Upper lobe of left lung (tissue), 6 donors: ENCODE measurements around the gene ASTN2. TPM values are rescaled to one million over a fixed set of nuclear protein-coding genes. Genes with fewer than 3 reads are reported as not detected.

Experiments
- ATAC-seq, 2 donors: fragments of 200-7000 bp; cut with Tn5 transposase; one replicate each; pipeline ENCODE4 v1.9.1; 2022; ENCODE audit warnings: mild to moderate bottlenecking in 2 of 2, moderate library complexity in 2 of 2; ENCODE audit not compliant: low FRiP score in 2 of 2
- DNase-seq, 2 donors: peaks; one replicate each; pipeline ENCODE4 v3.0.0-alpha.2; 2019 to 2020
- H3K27ac ChIP-seq, 4 donors: fragments of 200-600 bp; sonication (generic); one replicate each; pipeline ENCODE4 v1.5.1; 2016 to 2019
- H3K27me3 ChIP-seq, 4 donors: fragments of 200-600 bp; sonication (generic); one replicate each; pipeline ENCODE4 v1.5.1; 2017 to 2019
- H3K36me3 ChIP-seq, 4 donors: fragments of 200-600 bp; sonication (generic); one replicate each; pipeline ENCODE4 v1.5.1; 2016 to 2019
- H3K4me1 ChIP-seq, 4 donors: fragments of 200-600 bp; sonication (generic); one replicate each; pipeline ENCODE4 v1.5.1; 2018 to 2019
- H3K4me3 ChIP-seq, 4 donors: fragments of 200-600 bp; sonication (generic); one replicate each; pipeline ENCODE4 v1.5.1; 2017 to 2019; ENCODE audit warnings: mild to moderate bottlenecking in 2 of 4, moderate library complexity in 1 of 4
- H3K9me3 ChIP-seq, 4 donors: fragments of 200-600 bp; sonication (generic); one replicate each; pipeline ENCODE4 v1.5.1; 2018 to 2019
- EP300 ChIP-seq, 4 donors: sonication (generic); formaldehyde crosslinking; IDR thresholded peaks; one replicate each; pipeline ENCODE4 v1.5.1; 2017; ENCODE audit warnings: antibody characterized with exemption in 4 of 4, control low read depth in 2 of 4
- POLR2A ChIP-seq, 4 donors: fragments of 450-650 bp; IDR thresholded peaks; one replicate each; pipeline ENCODE4 v1.5.1; 2016 to 2017; ENCODE audit warnings: antibody characterized with exemption in 4 of 4, mild to moderate bottlenecking in 2 of 4
- POLR2AphosphoS5 ChIP-seq, 2 donors: sonication (generic); formaldehyde crosslinking; IDR thresholded peaks; one replicate each; pipeline ENCODE4 v1.5.1; 2017; ENCODE audit warnings: antibody characterized with exemption in 2 of 2
- WGBS, 2 donors: methylation state at CpG; one replicate each; pipeline ENCODE4 v1.1.5; 2017 to 2018; 5-methylcytosine and 5-hydroxymethylcytosine counted together
- total RNA-seq, 6 donors: library from RNA; depleted of rRNA in 4 of 6; stranded (reverse); fragments of >200 nt in 4 of 6; gene quantifications; one replicate each; pipeline versions ENCODE4 v1.1.0 to v1.2.1, GENCODE V29; 2016 to 2021
- TF ChIP-seq, protein P1 (sequence below), 6 experiments: fragments of 450-650 bp in 4 of 6; fragments of 200-600 bp in 2 of 6; sonication (generic) in 2 of 6; IDR thresholded peaks; one replicate each; pipeline ENCODE4 v1.5.1; 2016 to 2019; ENCODE audit warnings: antibody characterized with exemption in 6 of 6
- donor health status: DM: no; HTN: no; CAD: no; lungs with moderate emphysema.
- donor health status: DM: no; HTN: yes; CAD: no; lungs with severe emphysema.

ASTN2 gene
- total RNA-seq, 6 donors from 2014 or later: 2.0 to 7.5 (median 3.4) TPM

DNA sequence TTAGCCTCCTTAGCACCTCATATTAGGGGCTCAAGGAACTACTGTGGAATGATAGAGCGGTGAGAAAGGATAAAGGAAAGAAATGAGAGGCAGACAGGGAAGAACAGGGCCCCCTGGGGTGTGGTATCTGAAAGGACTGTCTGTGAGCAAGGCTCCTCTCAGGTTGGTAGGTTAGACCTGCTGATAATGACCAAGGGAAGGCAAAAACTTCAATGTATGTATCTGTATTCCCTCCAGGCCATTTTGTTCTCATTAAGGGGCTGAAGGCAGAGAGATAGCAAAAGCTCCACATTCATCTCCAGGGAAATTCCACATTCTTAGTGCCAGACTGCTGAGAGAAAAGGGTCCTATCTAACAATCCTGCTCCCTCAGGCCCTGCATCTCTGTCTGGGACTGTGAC, 699.1 kb downstream of the ASTN2 start:
- no peak for TF ChIP-seq POLR2A (IDR thresholded peaks at IDR 0.05)
- TF ChIP-seq, protein P1, sequence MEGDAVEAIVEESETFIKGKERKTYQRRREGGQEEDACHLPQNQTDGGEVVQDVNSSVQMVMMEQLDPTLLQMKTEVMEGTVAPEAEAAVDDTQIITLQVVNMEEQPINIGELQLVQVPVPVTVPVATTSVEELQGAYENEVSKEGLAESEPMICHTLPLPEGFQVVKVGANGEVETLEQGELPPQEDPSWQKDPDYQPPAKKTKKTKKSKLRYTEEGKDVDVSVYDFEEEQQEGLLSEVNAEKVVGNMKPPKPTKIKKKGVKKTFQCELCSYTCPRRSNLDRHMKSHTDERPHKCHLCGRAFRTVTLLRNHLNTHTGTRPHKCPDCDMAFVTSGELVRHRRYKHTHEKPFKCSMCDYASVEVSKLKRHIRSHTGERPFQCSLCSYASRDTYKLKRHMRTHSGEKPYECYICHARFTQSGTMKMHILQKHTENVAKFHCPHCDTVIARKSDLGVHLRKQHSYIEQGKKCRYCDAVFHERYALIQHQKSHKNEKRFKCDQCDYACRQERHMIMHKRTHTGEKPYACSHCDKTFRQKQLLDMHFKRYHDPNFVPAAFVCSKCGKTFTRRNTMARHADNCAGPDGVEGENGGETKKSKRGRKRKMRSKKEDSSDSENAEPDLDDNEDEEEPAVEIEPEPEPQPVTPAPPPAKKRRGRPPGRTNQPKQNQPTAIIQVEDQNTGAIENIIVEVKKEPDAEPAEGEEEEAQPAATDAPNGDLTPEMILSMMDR (IDR thresholded peaks at IDR 0.05): no peak
- no peak for TF ChIP-seq EP300 (IDR thresholded peaks at IDR 0.05)
- TF ChIP-seq POLR2AphosphoS5 (IDR thresholded peaks at IDR 0.05): no peak
- no peaks in the 10 kb centered on the region for H3K4me1 ChIP-seq
- no peaks in the 10 kb centered on the region for H3K9me3 ChIP-seq
- WGBS, 2 donors: 93 to 100% methylated on average over 1 of the region's 1 CpG
- ATAC-seq (no peak), DNase-seq (no peak)
- H3K4me3 ChIP-seq: no peak overlapping the region
- no peaks in the 10 kb centered on the region for H3K36me3 ChIP-seq
- no peak overlapping the region for H3K27ac ChIP-seq
- no peaks in the 10 kb centered on the region for H3K27me3 ChIP-seq

DNA sequence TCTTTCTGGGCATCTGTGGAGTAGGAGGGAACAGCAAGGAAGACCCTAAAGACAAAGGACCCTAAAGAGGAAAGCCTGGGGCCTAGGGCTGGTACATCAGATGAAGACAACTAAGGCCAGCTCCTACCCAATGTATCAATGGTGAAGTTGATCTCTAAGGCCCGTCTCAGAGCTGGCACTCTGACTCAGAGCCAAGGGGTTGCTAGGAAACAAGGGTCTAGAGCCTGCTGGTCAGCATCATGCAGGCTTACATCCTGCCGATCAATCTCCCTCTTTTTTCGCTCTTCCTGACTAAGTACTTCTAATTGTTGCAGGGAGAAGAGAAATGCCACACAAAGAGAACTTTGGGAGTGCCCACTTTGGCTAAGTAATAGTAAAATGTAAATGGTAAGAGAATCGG, 701.6 kb downstream of the ASTN2 start:
- TF ChIP-seq, protein P1 (IDR thresholded peaks at IDR 0.05): no peak
- TF ChIP-seq POLR2A (IDR thresholded peaks at IDR 0.05) (no peak), EP300 (IDR thresholded peaks at IDR 0.05) (no peak), POLR2AphosphoS5 (IDR thresholded peaks at IDR 0.05) (no peak)
- ATAC-seq: no peak
- DNase-seq: no peak
- H3K27ac ChIP-seq: no peak overlapping the region
- no peaks in the 10 kb centered on the region for H3K9me3 ChIP-seq
- H3K36me3 ChIP-seq: no peaks in the 10 kb centered on the region
- no peaks in the 10 kb centered on the region for H3K27me3 ChIP-seq
- 67 to 91% methylated on average over 4 of the region's 4 CpGs for WGBS, 2 donors
- no peaks in the 10 kb centered on the region for H3K4me1 ChIP-seq
- H3K4me3 ChIP-seq: no peak overlapping the region

DNA sequence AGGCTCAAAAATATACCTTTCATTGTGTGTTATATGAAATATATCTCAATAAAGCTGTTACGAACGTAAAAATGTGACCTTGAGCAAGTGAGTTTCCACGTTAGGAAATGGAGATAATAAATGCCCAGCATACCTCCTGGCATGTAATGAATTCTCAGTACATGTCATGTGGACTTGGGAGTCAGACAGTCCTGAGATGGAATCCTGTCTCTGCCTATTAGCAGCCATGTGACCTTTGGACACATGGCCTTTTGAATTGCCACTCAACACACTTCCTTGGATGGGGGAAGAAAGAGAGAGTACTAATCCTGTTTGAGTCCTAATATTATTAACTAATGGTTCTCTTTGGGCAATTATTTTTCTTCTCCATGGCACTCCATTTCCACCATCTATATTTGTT, 702.1 kb downstream of the ASTN2 start:
- ATAC-seq (no peak), DNase-seq (no peak)
- no peaks in the 10 kb centered on the region for H3K27me3 ChIP-seq
- H3K9me3 ChIP-seq: no peaks in the 10 kb centered on the region
- TF ChIP-seq POLR2A (IDR thresholded peaks at IDR 0.05) (no peak), POLR2AphosphoS5 (IDR thresholded peaks at IDR 0.05) (no peak), EP300 (IDR thresholded peaks at IDR 0.05) (no peak)
- TF ChIP-seq, protein P1 (IDR thresholded peaks at IDR 0.05): no peak
- H3K4me3 ChIP-seq: no peak overlapping the region
- H3K36me3 ChIP-seq: no peaks in the 10 kb centered on the region
- H3K27ac ChIP-seq: no peak overlapping the region
- H3K4me1 ChIP-seq: no peaks in the 10 kb centered on the region
- WGBS, 2 donors: 90 to 93% methylated on average over 3 of the region's 3 CpGs

DNA sequence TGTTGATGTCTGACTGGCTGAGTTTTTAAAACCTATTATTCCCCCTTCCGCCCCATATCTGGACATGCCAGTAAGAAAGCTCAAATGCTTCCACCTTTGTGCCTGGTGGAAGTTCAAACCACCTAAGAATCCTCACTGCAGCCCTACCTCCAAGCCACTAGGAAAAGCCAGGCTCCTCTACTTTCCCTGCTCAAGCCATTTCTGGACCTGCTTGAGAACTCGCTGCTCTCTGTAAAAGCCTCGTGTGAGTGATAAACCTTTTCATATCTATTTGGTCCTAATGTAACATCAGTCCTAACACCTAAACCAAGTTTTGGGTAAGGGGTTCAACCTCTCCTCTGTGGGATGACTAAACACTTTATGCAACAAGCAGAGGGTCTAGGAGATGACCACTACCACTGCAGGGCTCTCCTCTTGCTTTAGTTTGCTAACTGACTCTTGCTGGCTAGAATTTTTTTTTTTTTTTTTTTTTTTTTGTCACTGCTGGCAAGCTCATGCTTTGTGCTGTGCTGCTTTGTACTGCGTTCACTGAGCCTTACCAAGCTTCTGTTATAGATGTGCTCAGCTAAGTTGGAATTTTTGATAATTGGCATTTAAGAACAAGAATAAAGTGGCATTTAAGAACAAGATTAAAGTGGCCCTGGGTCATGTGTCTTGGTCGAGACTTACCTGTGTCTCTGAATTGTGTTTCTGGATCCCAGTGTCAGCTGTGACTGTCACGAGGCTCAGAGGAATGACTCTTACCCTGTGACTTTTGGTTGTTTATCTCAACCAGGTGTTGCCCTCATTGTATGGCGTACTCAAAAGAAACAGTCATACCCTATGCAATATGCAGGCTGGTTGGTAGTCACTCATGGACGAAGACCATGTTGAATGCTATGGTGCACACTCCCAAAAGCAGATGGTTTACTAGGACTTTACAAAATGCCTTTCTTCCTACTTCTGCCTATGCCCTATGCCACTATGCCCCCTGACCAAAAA, 708.3 kb downstream of the ASTN2 start:
- 93 to 95% methylated on average over 8 of the region's 8 CpGs for WGBS, 2 donors
- Histone ChIP-seq H3K27ac (no peak overlapping the region), H3K36me3 (peaks cover 0 to 3% (median 0%) of the 10 kb centered on the region in 4 donors), H3K27me3 (no peaks in the 10 kb centered on the region), H3K4me1 (no peaks in the 10 kb centered on the region), H3K9me3 (no peaks in the 10 kb centered on the region), H3K4me3 (no peak overlapping the region)
- no peak for DNase-seq
- no peak for TF ChIP-seq POLR2AphosphoS5 (IDR thresholded peaks at IDR 0.05)
- no peak for TF ChIP-seq EP300 (IDR thresholded peaks at IDR 0.05)
- no peak for TF ChIP-seq POLR2A (IDR thresholded peaks at IDR 0.05)
- TF ChIP-seq, protein P1 (IDR thresholded peaks at IDR 0.05): no peak
- no peak for ATAC-seq
